GM21423 (cell line): ENCODE results near the gene PLEKHG1.
A peak's percentile ranks its signal among the peaks of the same experiment; 100 is the strongest.

Experiments
- ATAC-seq: cut with Tn5 transposase; IDR thresholded peaks from one replicate; pipeline ENCODE4 v1.9.1; 2021; ENCODE audit warnings: mild to moderate bottlenecking, moderate library complexity; ENCODE audit not compliant: unreplicated experiment

Gene PLEKHG1

GRCh38 chr6:150588888-150589499, 10.7 kb upstream of the PLEKHG1 start:
- no peak for ATAC-seq

GRCh38 chr6:150589852-150590251, 9.8 kb upstream of the PLEKHG1 start:
- no peak for ATAC-seq

- no peak for ATAC-seq
Observed at GRCh38 chr6:150590446-150590845, 9.2 kb upstream of the PLEKHG1 start.

- no peak for ATAC-seq
Observed at GRCh38 chr6:150592377-150592995, 7.2 kb upstream of the PLEKHG1 start.

DNA sequence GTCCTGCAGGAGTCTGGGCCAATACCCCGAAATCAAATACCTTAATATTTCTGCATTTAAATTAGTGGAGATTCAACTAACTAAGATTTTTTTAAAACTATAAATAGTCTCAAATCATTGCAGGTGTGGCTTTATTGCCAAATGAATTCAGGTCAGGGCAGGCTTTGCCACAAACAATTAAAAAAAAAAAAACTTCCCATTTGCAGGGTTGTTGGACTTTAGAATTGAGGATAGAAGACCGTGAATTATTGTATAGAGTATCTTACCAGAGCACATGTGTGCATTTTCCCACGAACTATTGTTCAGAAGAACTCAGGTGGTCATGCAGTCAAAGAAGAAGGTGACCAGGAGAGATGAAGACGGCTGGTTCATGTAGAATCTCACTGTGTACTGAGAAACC, 6.6 kb upstream of the PLEKHG1 start:
- no peak for ATAC-seq

- ATAC-seq: no peak
Observed at GRCh38 chr6:150596439-150596838, 3.2 kb upstream of the PLEKHG1 start.

GRCh38 chr6:150598401-150598800, 1.3 kb upstream of the PLEKHG1 start:
- ATAC-seq: no peak

- ATAC-seq: no peak
Observed at GRCh38 chr6:150598858-150599198, 857 bp upstream of the PLEKHG1 start.

DNA sequence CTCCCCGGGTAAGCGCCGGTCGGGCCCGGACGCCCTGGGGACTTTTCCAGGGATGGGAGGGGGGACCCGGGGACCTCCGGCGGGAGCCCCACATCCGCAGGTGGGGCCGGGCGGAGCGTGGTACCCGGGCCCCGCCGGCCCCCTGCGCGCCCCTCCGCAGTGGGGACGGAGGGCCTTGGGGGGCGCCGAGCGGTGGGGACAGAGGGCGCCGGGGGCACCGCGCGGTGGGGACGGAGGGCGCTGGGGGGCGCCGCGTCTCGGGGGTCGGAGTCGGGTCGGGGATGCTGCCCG, 270 bp downstream of the PLEKHG1 start:
- peak; percentile 22 for ATAC-seq

GRCh38 chr6:150600301-150601017, 774 bp downstream of the PLEKHG1 start:
- ATAC-seq: peak; percentile 63

GRCh38 chr6:150601439-150601838, 1.8 kb downstream of the PLEKHG1 start:
- ATAC-seq: no peak

DNA sequence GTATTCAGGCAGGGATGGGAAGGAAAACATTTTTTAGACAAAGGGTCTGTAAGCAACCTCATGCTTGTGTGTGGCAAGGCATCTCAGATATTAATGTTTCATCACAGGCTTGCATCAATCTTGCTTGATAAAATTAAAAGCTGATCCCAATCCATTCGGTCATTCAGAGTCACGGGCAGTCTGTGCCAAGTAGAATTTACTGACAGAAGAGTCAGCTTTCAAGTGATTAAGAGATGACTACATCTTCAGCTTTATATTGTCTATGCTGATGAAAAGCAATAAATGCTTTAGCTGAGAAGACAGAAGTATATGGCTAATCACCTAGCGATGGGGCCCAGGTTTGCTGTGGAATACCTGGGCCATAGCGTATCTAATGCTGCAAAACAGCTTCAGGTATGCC, 3.5 kb downstream of the PLEKHG1 start:
- ATAC-seq: no peak

DNA sequence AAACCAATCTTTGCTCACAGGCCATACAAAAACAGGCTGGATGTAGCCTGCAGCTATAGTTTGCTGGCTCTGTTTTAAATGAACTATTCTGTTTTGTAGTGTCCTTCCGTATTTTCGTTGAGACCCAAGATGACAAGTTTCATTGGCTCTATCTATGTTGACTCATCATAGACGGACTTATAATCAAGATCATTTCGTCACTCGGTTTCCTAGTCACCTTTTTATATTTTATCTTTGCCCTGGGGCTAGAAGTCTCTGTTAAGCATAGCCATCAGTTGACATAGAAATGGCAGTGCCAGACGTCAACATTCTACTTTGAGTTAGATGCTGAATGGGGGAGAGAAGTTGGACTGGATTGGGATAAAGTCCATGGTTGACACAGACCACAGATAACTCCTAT, 4.8 kb downstream of the PLEKHG1 start:
- ATAC-seq: no peak

- no peak for ATAC-seq
Observed at GRCh38 chr6:150605333-150605732, 5.6 kb downstream of the PLEKHG1 start.

- ATAC-seq: no peak
Observed at GRCh38 chr6:150606168-150606591, 6.5 kb downstream of the PLEKHG1 start.

DNA sequence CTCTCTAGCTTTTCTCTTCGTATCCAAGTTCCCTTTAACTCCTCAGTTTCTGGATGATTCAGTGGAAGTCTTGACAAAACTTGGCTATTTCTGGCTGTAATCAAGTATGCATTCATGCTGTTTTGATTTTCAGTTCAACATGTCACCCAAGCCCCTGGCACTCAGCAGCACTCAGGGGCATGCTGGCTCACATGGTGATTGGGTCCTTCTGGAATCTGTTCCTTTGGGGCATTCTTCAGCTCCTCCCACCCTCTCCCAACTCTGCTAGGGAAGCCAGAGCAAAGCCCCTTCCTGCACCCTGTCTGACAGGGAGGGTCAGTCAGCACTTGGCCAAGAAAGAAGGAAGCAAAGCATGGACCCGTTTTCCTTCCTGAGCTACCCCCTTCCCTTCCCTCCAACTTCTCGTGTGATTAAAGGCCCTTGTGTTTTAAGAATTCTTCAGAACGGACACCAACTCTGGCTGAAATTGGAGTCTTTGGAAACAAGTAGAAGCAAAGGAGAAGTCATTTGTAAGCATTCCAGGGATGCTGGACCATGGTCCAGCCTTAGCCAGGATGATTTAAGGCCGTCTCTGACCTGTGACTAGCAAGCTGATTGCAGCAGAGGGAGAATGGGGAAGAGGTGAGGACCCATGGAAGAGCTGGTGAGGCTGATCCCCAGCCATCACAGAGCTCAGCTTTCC, 7.1 kb downstream of the PLEKHG1 start:
- no peak for ATAC-seq

DNA sequence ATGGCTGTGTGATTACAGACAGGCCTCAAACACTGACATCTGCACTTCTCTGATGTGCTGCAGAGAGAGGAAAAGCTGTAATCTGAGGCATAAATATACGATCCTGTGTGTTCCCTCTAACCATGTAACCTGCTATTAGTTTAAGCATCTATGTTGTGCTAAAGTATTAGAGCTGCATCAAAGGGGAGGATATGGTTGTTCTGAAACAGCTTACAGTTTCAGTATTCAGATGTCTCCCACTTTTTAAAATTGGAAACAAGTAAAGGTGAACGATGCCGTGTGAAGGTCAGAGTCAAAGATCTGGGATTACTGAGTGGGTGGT, 7.6 kb downstream of the PLEKHG1 start:
- no peak for ATAC-seq

DNA sequence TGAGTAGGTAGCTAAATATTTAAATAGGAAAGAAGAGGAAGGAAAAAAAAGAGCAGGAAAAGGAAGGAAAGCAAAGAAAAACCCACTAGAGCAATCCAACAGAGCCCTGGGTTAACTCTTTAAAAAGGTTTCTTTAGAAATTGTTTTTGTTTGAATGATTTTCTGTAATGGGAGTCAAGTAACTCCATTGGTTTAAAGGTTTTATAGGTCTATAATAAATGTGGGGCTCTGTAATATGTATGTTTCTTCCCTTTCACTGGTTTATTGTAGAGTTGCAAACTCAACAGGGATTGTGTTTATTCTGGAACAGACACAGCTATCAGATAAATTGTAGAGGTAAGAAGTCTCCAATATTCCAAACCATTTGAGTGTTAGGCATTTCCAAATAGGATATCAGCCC, 10.9 kb downstream of the PLEKHG1 start:
- ATAC-seq: no peak

- no peak for ATAC-seq
Observed at GRCh38 chr6:150613269-150613668, 13.6 kb downstream of the PLEKHG1 start.

DNA sequence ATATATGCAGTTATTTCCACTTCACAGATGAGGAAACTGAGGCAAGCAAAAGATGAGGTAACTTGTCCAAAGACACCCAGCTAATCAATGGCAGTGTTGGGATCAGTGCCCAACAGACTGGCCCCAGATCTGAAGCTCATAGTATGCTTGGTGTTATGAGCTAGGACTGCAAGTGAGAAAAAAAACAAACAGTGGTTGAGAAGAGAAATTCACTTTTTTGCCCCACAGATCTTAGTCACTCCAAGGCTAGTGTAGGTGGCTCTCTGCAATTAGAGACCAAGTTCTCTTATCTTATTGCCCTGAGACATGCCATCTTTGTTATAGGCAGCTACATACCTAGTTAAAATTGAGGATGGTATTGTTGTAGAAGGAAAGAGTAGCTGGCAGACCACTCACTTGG, 16.3 kb downstream of the PLEKHG1 start:
- no peak for ATAC-seq

DNA sequence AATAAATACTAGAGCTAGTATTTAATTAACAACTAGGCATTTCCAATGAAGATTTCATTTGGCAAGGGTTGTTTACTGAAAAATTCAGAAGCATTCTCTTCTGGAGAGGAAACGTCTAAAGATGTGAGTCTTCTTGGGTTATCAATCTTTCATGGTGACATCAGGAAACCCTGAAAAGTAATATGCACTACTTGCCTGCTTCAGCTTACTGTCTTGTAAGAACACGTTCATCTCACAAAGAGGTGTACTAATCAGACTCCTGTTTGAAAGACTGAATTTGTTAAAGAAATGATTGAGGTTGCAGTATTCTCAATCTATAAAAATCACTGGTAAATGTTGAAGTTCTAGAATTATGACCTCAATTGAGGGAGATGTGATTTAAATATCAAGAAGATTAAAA, 16.9 kb downstream of the PLEKHG1 start:
- ATAC-seq: no peak

DNA sequence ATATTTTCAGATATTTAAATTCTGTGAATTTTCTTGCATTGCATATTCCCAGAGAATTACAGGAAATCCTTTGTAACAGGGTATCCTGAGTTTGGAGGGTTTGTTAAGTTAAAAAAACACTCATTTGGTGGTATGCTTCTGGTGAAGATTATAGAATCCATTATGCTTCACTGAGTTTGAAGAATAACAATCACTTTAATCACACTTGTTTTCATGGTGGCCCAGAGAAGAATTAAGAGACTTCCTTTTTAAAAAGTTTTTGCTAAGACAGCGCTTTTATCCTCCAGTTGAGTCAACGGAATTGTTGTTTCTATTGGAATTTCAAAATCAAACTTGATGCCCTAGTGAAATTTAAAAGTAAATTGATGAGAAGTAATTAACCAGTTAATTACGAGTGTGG, 17.4 kb downstream of the PLEKHG1 start:
- no peak for ATAC-seq
